G401.6 (cell line): ENCODE results near the gene CEP70.
"Not testable (repeated sequence)": the region's sequence is repeated elsewhere in the genome, so short reads cannot be mapped to it uniquely, and the experiment has no call there.

ENCODE experiments used
- FAIRE-seq: peaks from 2 replicates; lab custom pipeline; 2012; peaks lifted over from hg19 to GRCh38; lab: Jason Lieb, UNC

Gene CEP70

GRCh38 chr3:138594150-138594934 is at the start of gene CEP70:
CEP70 (minus strand) TSS chr3:138594260; CDS start chr3:138572927, 21,333 bp downstream.
- peak; percentile 98 for FAIRE-seq

- FAIRE-seq, result no peak
Observed at GRCh38 chr3:138642927-138643253, 48.8 kb upstream of the CEP70 start.

GRCh38 chr3:138642226-138642926 is 48.3 kb upstream of the CEP70 start:
- FAIRE-seq, result no peak

GRCh38 chr3:138640537-138640936 is 46.5 kb upstream of the CEP70 start:
- no peak for FAIRE-seq

- no peak for FAIRE-seq
Observed at GRCh38 chr3:138638641-138639040, 44.6 kb upstream of the CEP70 start.

GRCh38 chr3:138629526-138629925 is 35.5 kb upstream of the CEP70 start:
- FAIRE-seq, result no peak

- FAIRE-seq, result no peak
Observed at GRCh38 chr3:138625707-138626365, 31.8 kb upstream of the CEP70 start.

- no peak for FAIRE-seq
Observed at GRCh38 chr3:138624518-138624917, 30.5 kb upstream of the CEP70 start.

GRCh38 chr3:138620431-138620830 is 26.4 kb upstream of the CEP70 start:
- FAIRE-seq, result no peak

GRCh38 chr3:138615462-138615861 is 21.4 kb upstream of the CEP70 start:
- FAIRE-seq, result no peak

- FAIRE-seq, result no peak
Observed at GRCh38 chr3:138609898-138610266, 15.8 kb upstream of the CEP70 start.

GRCh38 chr3:138608322-138609135 is 14.5 kb upstream of the CEP70 start, which contains the start of gene FAIM:
FAIM (plus strand) TSS chr3:138608771; CDS start chr3:138619727, 10,956 bp downstream.
- FAIRE-seq, result no peak

- FAIRE-seq, result not testable (repeated sequence)
Observed at GRCh38 chr3:138604106-138604595, 10.1 kb upstream of the CEP70 start.

- not testable (repeated sequence) for FAIRE-seq
Observed at GRCh38 chr3:138601661-138602060, 7.6 kb upstream of the CEP70 start.

GRCh38 chr3:138600100-138600745 is 6.2 kb upstream of the CEP70 start:
- FAIRE-seq, result no peak

GRCh38 chr3:138598534-138598933 is 4.5 kb upstream of the CEP70 start:
- FAIRE-seq, result no peak

GRCh38 chr3:138597186-138597976 is 3.3 kb upstream of the CEP70 start:
- not testable (repeated sequence) for FAIRE-seq

- FAIRE-seq, result no peak
Observed at GRCh38 chr3:138594935-138595610, 1.0 kb upstream of the CEP70 start.

- no peak for FAIRE-seq
Observed at GRCh38 chr3:138593488-138594149, 441 bp downstream of the CEP70 start.

- no peak for FAIRE-seq
Observed at GRCh38 chr3:138591392-138591791, 2.7 kb downstream of the CEP70 start.
